Stimulated activated CD4-positive, alpha-beta T cell treated with anti-CD3 and anti-CD28 coated beads, Interleukin-15, amount 100 ng/mL, for 48 hours (primary cell): ENCODE measurements around the gene NDC1.

ENCODE experiments used
- DNase-seq, 2 donors: peaks; one replicate each; pipeline ENCODE4 v3.0.0-alpha.2; 2020; ENCODE audit warnings: low read depth in 2 of 2

Gene NDC1

DNA sequence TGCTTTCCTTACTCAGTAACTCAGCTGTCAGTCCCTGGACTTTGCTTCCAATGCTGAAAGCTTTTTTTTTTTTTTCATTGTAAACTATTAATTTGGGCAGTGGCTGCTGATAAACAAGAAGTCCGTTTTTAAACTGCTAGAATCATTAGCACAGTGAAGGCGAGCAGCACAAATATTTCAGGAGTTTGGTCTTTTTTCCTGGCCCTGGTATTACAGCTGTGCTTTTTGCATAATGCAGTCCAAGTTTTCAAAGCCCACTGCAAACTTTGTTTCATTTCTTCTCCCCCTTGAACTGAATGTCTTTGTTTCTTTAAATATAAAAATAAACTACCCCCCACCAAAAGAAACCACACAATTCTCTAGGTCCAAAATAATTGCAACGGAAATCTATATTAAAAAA, 105.7 kb downstream of the NDC1 start:
- no peak for DNase-seq

GRCh38 chr1:53731779-53732305, 106.3 kb downstream of the NDC1 start:
- DNase-seq: no peak

DNA sequence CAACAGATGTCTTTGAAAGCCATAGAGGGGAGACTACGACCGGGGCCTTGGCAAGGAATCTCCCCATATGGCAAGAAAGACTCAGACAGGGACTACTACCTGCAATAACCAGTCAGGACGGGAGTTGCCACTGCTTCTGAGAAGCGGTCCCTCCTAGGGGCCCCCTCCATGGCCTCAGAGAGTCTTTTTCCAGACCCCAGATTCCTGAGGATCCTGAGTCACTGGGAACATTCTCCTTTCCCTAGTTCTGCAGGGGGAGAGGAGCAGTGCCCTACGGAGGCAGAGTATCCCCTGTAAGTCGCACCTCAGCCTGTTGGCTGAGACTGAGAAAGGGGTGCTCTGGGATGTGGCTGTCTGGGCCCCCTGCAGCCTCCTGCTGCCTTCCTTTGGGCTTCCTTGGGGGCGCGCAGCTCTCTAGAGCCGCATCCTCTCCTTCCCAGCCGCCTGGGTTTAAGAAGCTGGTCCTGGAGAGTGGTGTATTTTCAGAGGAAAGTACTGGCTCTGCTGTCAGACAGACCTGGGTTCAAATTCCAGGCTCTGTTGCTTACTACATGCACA, 107.0 kb downstream of the NDC1 start:
- no peak for DNase-seq

DNA sequence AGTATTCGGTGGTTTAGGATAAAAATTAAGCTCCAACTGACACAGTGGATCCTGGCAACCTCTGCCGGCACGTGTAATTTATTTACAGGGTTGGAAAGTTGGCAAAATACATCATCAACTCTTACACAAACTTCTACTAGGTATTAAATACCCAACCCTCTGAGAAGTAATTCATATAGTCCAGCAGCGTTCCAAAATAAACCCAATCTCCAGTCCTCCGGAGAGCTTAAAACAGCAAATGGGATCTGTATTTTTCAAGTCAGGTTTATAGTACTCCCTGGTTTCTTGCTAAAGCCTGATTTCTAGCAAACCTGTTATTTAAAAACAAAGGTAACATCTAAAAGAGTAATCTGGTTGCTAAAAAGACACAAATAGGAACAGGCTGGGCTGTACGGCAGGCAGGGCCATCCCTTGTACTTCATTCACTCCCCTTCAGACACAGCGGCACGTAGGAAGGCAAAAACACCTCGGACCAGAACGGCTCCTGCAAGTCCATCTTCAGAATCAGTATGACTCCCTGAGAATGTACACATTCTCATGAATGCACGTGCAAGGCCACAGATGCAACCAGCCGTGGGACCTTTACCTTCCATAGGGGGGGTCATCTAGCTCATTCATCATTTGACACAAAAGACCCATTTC, 107.8 kb downstream of the NDC1 start:
- DNase-seq: no peak

GRCh38 chr1:53729456-53730223, 108.5 kb downstream of the NDC1 start:
- DNase-seq: no peak

DNA sequence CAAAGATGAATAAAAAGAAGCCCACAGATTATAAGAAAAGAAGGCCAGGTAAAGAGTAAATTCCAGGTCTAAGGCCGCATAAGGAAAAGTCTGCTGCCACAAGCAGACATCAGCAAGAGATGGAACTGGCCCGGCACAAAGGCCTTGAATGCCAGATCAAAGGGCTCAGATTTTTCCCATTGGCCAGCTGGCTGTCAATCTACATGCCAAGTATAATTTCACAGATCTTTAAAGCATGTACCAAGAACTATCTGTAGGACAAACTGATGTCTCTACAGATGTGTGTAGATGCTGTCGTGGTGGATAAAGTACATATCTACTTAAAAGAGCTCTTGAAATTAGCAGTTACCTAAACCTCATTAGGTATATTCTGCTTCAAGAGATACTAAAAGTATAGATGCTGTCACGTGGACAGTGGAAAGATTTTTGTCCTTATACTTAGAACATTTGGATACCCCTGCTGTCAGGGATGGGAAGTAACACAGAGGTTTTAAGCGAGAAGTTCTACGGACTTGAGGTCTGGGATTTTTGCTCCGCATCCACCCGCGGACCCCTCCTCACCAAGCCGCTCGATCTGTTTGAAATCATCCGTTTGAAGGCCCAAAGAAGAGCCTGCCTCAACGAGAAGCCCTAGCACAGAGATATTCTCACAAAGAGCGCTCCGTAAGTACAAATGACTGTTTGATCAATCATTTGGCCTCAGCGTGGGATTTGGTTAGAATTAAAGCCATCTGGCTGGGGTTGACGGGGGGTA, 109.2 kb downstream of the NDC1 start:
- DNase-seq: no peak

GRCh38 chr1:53728196-53728595, 109.9 kb downstream of the NDC1 start:
- no peak for DNase-seq

DNA sequence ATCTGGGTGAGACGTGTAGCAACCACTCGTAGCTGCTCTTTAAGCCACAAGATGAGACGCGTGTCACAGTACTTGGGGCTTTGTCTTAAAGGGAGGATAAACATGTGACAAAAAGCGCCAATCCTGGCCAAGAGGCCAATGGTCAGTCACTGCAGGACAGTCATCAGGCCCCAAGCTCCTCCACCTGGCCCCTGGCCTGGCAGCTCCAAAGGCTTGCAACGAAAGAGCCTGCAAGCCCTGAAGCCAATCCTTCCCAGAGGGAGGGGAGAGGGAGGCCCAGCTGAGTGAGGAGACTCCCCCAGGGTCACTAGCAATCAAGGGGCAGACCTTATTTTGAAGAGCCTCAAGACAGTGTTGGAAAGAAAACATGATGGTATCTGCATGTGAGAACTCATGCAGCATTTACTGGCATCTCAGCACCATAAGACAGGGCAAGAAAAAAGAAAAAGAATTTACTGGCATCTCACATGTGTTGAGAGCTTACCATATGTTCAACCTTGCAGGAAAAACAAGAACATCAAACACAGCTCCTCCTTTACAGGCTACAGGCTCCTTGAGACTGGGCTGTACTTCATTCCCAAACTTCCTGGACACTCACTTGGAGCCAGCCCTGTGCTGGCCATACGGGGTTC, 110.5 kb downstream of the NDC1 start:
- DNase-seq: no peak

DNA sequence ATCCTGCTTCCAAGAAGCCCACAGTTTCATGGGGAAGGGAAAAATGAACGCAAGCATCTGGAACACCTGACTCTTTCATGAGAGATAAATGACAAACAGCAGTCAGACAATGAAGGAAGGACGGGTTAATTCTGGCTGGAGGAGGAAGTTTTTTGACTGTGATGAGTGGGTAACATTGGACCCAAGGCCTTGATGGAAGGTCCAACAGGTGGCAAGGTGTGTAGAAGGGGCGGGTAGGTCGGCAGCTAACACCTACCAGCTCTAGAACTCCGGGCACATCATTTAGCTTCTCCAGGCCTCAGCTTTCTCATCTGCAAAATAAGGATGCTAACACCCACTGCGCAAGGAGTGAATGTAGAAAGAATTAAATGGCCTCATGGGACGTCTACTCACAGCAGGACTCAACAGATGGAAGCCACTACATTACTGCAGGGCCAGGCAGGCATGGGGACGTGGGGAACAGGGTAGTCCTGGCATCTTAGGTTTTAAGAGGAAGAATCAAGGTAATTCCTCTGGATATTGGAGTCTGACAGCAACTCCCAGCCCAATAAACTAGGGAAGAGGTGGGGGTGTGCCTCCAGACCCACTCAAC, 112.0 kb downstream of the NDC1 start:
- DNase-seq: no peak

GRCh38 chr1:53725238-53725689, 112.8 kb downstream of the NDC1 start:
- DNase-seq: no peak

DNA sequence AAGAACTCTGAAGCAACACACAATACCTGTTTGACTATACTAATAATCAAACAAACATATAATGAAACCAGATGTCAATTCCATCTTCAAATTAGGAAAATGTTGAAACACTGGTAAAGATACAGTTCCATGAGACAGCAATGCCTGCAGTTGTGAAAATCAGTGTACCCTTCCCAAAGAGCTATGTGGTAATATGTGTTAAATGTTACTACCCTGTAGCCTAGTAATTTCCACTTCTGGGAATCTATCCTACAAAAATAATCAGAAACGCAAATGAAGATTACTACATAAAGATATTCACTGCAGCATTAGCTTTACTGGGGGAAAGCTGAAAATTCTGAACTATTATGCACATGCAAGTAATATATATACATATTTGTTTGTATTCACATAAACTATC, 116.1 kb downstream of the NDC1 start:
- DNase-seq: no peak

- no peak for DNase-seq
These were observed 117.0 kb downstream of the NDC1 start for GRCh38 chr1:53721088-53721487.

GRCh38 chr1:53719469-53719868, 118.6 kb downstream of the NDC1 start:
- DNase-seq: no peak

- DNase-seq: no peak
These were observed 119.7 kb downstream of the NDC1 start for GRCh38 chr1:53718443-53718842.

- no peak for DNase-seq
These were observed 120.9 kb downstream of the NDC1 start for GRCh38 chr1:53717025-53717804.

- no peak for DNase-seq
These were observed 121.9 kb downstream of the NDC1 start for GRCh38 chr1:53716150-53716549.

DNA sequence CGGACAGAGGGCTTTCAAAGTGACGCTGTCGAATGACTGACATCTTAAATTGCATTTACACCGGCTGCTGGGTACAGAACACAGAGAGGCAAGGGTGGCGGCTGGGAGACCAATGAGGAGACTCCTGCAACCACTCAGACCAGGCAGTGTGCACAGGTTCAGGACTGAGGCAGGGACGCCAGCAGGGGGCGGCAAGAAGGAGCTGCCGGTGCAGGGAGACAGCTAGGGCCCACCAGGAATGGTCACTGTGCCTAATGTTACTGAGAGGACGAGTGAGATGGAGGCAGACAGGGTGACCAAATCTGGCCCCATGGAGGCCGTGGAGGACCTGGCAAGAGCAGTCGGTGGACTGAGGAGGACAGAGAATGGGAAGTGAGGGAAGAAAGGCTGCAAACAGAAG, 122.6 kb downstream of the NDC1 start:
- DNase-seq: peak in 1 of 2 donors; percentile 10
